ENCODE results near the gene CLN5. TPM values are rescaled to one million over a fixed set of nuclear protein-coding genes. Genes with fewer than 3 reads are reported as not detected.
"Not testable (repeated sequence)": the region's sequence is repeated elsewhere in the genome, so short reads cannot be mapped to it uniquely, and the experiment has no call there.

The CLN5 gene
- total RNA-seq, 4 donors from 2014 or later = 89.2 to 204 (median 173) TPM

DNA sequence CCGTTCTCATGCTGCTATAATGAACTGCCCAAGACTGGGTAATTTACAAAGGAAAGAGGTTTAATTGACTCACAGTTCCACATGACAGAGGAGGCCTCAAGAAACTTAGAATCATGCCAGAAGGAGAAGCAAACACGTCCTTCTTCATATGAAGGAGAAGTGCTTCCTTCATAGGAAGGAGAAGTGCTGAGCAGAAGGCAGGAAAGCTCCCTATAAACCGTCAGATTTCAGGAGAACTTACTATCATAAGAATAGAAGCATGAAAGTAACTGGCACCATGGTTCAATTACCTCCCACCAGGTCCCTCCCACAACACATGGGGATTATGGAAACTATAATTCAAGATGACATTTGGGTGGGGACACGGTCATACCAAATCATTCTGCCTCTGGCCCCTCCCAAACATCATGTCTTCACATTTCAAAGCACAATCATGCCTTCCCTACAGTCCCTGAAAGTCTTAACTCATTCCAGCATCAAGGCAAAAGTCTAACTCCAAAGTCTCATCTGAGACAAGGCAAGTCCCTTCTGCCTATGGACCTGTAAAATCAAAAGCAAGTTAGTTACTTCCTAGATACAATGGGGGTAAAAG lies 32.9 kb upstream of the CLN5 start:
- intact Hi-C loops (cut with DNase I) = no loop called here
- Histone ChIP-seq H3K4me3 (replicated peaks in 1 of 3) (no peak overlapping the region), H3K36me3 (no peaks in the 10 kb centered on the region), H3K27me3 (no peaks in the 10 kb centered on the region), H3K4me1 (no peaks in the 10 kb centered on the region), H3K27ac (no peak overlapping the region), H3K9me3 (no peaks in the 10 kb centered on the region)
- 90% methylated on average over 4 of the region's 4 CpGs for WGBS, 2 donors
- DNase-seq = no peak
- TF ChIP-seq POLR2A (IDR thresholded peaks at IDR 0.05) = no peak
- TF ChIP-seq, protein P1, sequence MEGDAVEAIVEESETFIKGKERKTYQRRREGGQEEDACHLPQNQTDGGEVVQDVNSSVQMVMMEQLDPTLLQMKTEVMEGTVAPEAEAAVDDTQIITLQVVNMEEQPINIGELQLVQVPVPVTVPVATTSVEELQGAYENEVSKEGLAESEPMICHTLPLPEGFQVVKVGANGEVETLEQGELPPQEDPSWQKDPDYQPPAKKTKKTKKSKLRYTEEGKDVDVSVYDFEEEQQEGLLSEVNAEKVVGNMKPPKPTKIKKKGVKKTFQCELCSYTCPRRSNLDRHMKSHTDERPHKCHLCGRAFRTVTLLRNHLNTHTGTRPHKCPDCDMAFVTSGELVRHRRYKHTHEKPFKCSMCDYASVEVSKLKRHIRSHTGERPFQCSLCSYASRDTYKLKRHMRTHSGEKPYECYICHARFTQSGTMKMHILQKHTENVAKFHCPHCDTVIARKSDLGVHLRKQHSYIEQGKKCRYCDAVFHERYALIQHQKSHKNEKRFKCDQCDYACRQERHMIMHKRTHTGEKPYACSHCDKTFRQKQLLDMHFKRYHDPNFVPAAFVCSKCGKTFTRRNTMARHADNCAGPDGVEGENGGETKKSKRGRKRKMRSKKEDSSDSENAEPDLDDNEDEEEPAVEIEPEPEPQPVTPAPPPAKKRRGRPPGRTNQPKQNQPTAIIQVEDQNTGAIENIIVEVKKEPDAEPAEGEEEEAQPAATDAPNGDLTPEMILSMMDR (IDR thresholded peaks at IDR 0.05) = no peak

DNA sequence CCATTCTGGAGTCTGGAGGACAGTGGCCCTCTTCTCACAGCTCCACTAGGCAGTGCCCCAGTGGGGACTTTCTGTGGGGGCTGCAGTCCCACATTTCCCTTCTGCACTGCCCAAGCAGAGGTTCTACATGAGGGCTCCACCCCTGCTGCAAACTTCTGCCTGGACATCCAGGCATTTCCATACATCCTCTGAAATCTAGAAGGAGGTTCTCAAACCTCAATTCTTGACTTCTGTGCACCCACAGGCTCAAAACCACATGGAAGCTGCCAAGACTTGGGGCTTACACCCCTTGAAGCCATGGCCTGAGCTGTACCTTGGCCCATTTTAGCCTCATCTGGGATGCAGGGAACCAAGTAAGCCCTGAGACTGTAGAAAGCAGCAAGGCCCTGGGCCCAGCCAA lies 32.1 kb upstream of the CLN5 start:
- H3K27me3 ChIP-seq; H3K36me3 ChIP-seq; intact Hi-C loops (cut with DNase I); H3K4me1 ChIP-seq; H3K9me3 ChIP-seq; DNase-seq; H3K27ac ChIP-seq; H3K4me3 ChIP-seq (replicated peaks in 1 of 3): not testable (repeated sequence)

DNA sequence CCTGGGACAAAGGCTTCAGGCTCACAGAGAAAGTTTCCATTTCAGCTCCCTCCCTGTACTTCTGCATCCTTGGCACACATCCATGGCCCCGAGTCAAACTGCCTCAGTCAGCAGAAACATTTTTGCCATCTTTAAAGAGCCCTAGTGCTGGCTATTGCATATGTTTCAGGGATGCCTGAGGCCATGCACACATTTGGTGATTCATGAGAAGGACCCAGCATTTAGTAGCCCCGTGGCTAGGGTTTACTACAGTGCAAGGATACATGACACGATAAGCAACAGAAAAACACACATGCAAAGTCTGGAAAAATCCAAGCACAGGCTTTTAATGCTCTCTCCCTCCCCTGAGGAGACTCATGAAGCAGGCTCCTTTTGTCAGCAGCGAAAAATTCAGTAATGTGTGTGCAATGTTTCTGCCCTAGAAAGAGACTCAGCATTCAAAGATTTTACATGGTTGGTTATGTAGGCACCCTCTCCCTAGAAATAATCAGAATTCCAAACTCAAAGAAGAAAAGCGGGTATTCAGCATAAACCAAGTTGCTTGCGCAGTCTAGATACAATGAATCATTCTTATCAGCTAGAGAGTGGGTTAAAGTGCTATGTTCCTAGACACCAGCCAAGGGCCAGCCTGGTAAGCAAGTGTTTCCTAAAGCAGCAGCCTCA lies 26.0 kb upstream of the CLN5 start:
- no peak overlapping the region for H3K4me3 ChIP-seq (replicated peaks in 1 of 3)
- no peaks in the 10 kb centered on the region for H3K36me3 ChIP-seq
- intact Hi-C loops (cut with DNase I) = no loop called here
- no peak for TF ChIP-seq POLR2A (IDR thresholded peaks at IDR 0.05)
- TF ChIP-seq, protein P1 (IDR thresholded peaks at IDR 0.05) = no peak
- DNase-seq = peak; percentile 48 to 68
- H3K9me3 ChIP-seq = no peaks in the 10 kb centered on the region
- WGBS, 2 donors = 52 to 63% methylated on average over 6 of the region's 6 CpGs
- no peaks in the 10 kb centered on the region for H3K4me1 ChIP-seq
- H3K27me3 ChIP-seq = no peaks in the 10 kb centered on the region
- no peak overlapping the region for H3K27ac ChIP-seq

- 83 to 91% methylated on average over 6 of the region's 6 CpGs for WGBS, 2 donors
- intact Hi-C loops (cut with DNase I) = no loop called here
Observed at GRCh38 chr13:76967031-76967430, 24.9 kb upstream of the CLN5 start.

DNA sequence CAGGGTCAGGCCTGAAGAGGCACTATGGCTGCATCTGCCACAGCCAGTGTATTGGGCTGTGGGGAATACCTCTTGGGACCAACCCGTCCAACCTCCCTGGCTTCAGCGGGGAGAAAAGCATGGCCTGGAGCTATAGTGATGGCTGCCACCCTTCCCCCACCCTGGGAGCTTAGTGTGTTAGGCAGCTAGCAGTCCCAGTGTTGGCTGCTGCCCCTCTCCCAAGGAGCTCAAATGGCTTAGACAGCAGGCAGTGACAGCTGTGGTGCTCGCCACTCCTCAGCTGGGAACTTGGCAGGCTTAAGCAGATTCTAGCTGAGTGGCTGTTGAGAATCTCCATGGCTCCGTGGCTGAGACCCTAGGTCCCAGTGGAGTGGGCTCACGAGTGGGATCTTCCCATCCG lies 23.8 kb upstream of the CLN5 start:
- no peak overlapping the region for H3K27ac ChIP-seq
- no peaks in the 10 kb centered on the region for H3K36me3 ChIP-seq
- no peak for DNase-seq
- H3K27me3 ChIP-seq = no peaks in the 10 kb centered on the region
- H3K4me3 ChIP-seq (replicated peaks in 1 of 3) = no peak overlapping the region
- 47 to 82% methylated on average over 3 of the region's 6 CpGs for WGBS, 2 donors
- no peaks in the 10 kb centered on the region for H3K4me1 ChIP-seq
- TF ChIP-seq, protein P1 (IDR thresholded peaks at IDR 0.05) = no peak
- TF ChIP-seq POLR2A (IDR thresholded peaks at IDR 0.05) = no peak
- intact Hi-C loops (cut with DNase I) = no loop called here
- H3K9me3 ChIP-seq = no peaks in the 10 kb centered on the region

More at GRCh38 chr13:76967031-76967430, 24.9 kb upstream of the CLN5 start:
- no peaks in the 10 kb centered on the region for H3K4me1 ChIP-seq
- H3K9me3 ChIP-seq = no peaks in the 10 kb centered on the region
- TF ChIP-seq POLR2A (IDR thresholded peaks at IDR 0.05) = no peak
- TF ChIP-seq, protein P1 (IDR thresholded peaks at IDR 0.05) = no peak
- no peak overlapping the region for H3K27ac ChIP-seq
- H3K4me3 ChIP-seq (replicated peaks in 1 of 3) = no peak overlapping the region
- no peak for DNase-seq
- no peaks in the 10 kb centered on the region for H3K36me3 ChIP-seq
- H3K27me3 ChIP-seq = no peaks in the 10 kb centered on the region

Measured in thyroid gland (tissue), 4 donors.